Stimulated activated CD8-positive, alpha-beta memory T cell treated with anti-CD3 and anti-CD28 coated beads, Interleukin-15, amount 100 ng/mL, for 48 hours (primary cell): ENCODE results near the gene VAC14.

Experiments used
- DNase-seq, 2 donors: peaks; one replicate each; pipeline ENCODE4 v3.0.0-alpha.2; 2020; ENCODE audit warnings: low read depth in 2 of 2

VAC14 gene

GRCh38 chr16:70786020-70786755, 14.8 kb downstream of the VAC14 start:
- no peak for DNase-seq

GRCh38 chr16:70784692-70785555, 16.0 kb downstream of the VAC14 start:
- no peak for DNase-seq

- DNase-seq: no peak
Measured at GRCh38 chr16:70782237-70782636, 18.7 kb downstream of the VAC14 start.

GRCh38 chr16:70781800-70782199, 19.2 kb downstream of the VAC14 start:
- DNase-seq: no peak

GRCh38 chr16:70780546-70780945, 20.4 kb downstream of the VAC14 start:
- DNase-seq: no peak

GRCh38 chr16:70779361-70779760, 21.6 kb downstream of the VAC14 start:
- no peak for DNase-seq

GRCh38 chr16:70778901-70779309, 22.1 kb downstream of the VAC14 start:
- DNase-seq: no peak

GRCh38 chr16:70777973-70778406, 23.0 kb downstream of the VAC14 start:
- DNase-seq: no peak

GRCh38 chr16:70777496-70777895, 23.5 kb downstream of the VAC14 start:
- no peak for DNase-seq

- DNase-seq: no peak
Measured at GRCh38 chr16:70775399-70775798, 25.6 kb downstream of the VAC14 start.

- DNase-seq: no peak
Measured at GRCh38 chr16:70774261-70774660, 26.7 kb downstream of the VAC14 start.

- DNase-seq: no peak
Measured at GRCh38 chr16:70772493-70772892, 28.5 kb downstream of the VAC14 start.

GRCh38 chr16:70770626-70771552, 30.1 kb downstream of the VAC14 start:
- DNase-seq: peak; percentile 32 to 40

- DNase-seq: no peak
Measured at GRCh38 chr16:70770291-70770625, 30.7 kb downstream of the VAC14 start.

GRCh38 chr16:70769761-70770160, 31.2 kb downstream of the VAC14 start:
- DNase-seq: no peak

GRCh38 chr16:70769131-70769530, 31.8 kb downstream of the VAC14 start:
- no peak for DNase-seq

- no peak for DNase-seq
Measured at GRCh38 chr16:70768203-70768580, 32.8 kb downstream of the VAC14 start.

- DNase-seq: no peak
Measured at GRCh38 chr16:70767377-70768202, 33.4 kb downstream of the VAC14 start.

- DNase-seq: no peak
Measured at GRCh38 chr16:70766658-70767057, 34.3 kb downstream of the VAC14 start.

GRCh38 chr16:70766176-70766575, 34.8 kb downstream of the VAC14 start:
- no peak for DNase-seq

- no peak for DNase-seq
Measured at GRCh38 chr16:70765491-70765890, 35.5 kb downstream of the VAC14 start.
